Neural cell (in vitro differentiated cells): ENCODE results near the gene ADGRD1. TPM values are rescaled to one million over a fixed set of nuclear protein-coding genes. Genes with fewer than 3 reads are reported as not detected.

Experiments
- H2AFZ ChIP-seq: fragments of 200-600, 300-800 bp; sonication (generic), shearing (Covaris generic); 2 replicates; pipeline ENCODE4 v1.6.0; 2014; ENCODE audit warnings: low read depth, mild to moderate bottlenecking, antibody characterized with exemption, low read length, moderate library complexity
- H3F3A ChIP-seq: fragments of 200-600 bp; shearing (Covaris generic); 2 replicates; pipeline ENCODE4 v1.6.1; 2016; ENCODE audit warnings: mild to moderate bottlenecking, moderate library complexity, mixed read lengths, antibody characterized with exemption, low read length; ENCODE audit not compliant: insufficient read depth, poor library complexity, severe bottlenecking
- H3K27ac ChIP-seq: fragments of 200-600, 300-800 bp; sonication (generic), shearing (Covaris generic); 2 replicates; pipeline ENCODE4 v1.5.1; 2014; ENCODE audit warnings: mild to moderate bottlenecking, low read length, moderate library complexity
- H3K27me3 ChIP-seq: fragments of 300-800, 200-600 bp; sonication (generic), shearing (Covaris generic); 2 replicates; pipeline ENCODE4 v1.6.0; 2014; ENCODE audit warnings: mild to moderate bottlenecking, low read depth, low read length, moderate library complexity; ENCODE audit not compliant: insufficient read depth
- H3K36me3 ChIP-seq: fragments of 300-800, 200-600 bp; sonication (generic), shearing (Covaris generic); 2 replicates; pipeline ENCODE4 v1.5.1; 2014; ENCODE audit warnings: mild to moderate bottlenecking, antibody characterized with exemption, low read length, moderate library complexity; ENCODE audit not compliant: insufficient read depth
- H3K4me2 ChIP-seq: fragments of 300-800, 200-600 bp; sonication (generic), shearing (Covaris generic); 2 replicates; pipeline ENCODE4 v1.6.0; 2014; ENCODE audit warnings: mild to moderate bottlenecking, low read length
- H3K4me3 ChIP-seq: fragments of 300-800, 200-600 bp; sonication (generic), shearing (Covaris generic); 2 replicates; pipeline ENCODE4 v1.5.1; 2014; ENCODE audit warnings: mild to moderate bottlenecking, low read length, moderate library complexity
- H3K79me2 ChIP-seq: fragments of 200-600 bp; shearing (Covaris generic); replicated peaks from 2 replicates; pipeline ENCODE4 v1.6.0; 2014; ENCODE audit warnings: mild to moderate bottlenecking, low read length, moderate library complexity; ENCODE audit not compliant: insufficient read depth
- H3K9ac ChIP-seq: fragments of 300-800, 200-600 bp; sonication (generic), shearing (Covaris generic); 2 replicates; pipeline ENCODE4 v1.6.1; 2016; ENCODE audit warnings: mild to moderate bottlenecking, low read length, mixed read lengths
- H3K9me2 ChIP-seq: fragments of 200-600 bp; shearing (Covaris generic); 2 replicates; pipeline ENCODE4 v1.6.1; 2016; ENCODE audit warnings: mild to moderate bottlenecking, low read length, mixed read lengths; ENCODE audit not compliant: insufficient read depth
- H3K9me3 ChIP-seq: fragments of 200-600, 300-800 bp; sonication (generic), shearing (Covaris generic); 2 replicates; pipeline ENCODE4 v1.6.1; 2016; ENCODE audit warnings: mild to moderate bottlenecking, mixed run types, low read length, moderate library complexity, mixed read lengths
- H4K20me1 ChIP-seq: fragments of 200-600 bp; shearing (Covaris generic); 2 replicates; pipeline ENCODE4 v1.6.1; 2016; ENCODE audit warnings: mild to moderate bottlenecking, mixed run types; ENCODE audit not compliant: insufficient read depth
- EP300 ChIP-seq: fragments of 450-650 bp; conservative IDR thresholded peaks from 2 replicates; pipeline ENCODE4 v1.6.1; 2014; ENCODE audit warnings: antibody characterized with exemption, mild to moderate bottlenecking, moderate library complexity; ENCODE audit not compliant: poor library complexity, severe bottlenecking
- EZH2 ChIP-seq: fragments of 200-600, 300-800 bp; shearing (Covaris generic), sonication (generic); IDR thresholded peaks from 2 replicates; pipeline ENCODE4 v1.6.1; 2014; ENCODE audit warnings: antibody characterized with exemption, low read length, borderline replicate concordance, mild to moderate bottlenecking; ENCODE audit not compliant: insufficient read depth, poor library complexity, severe bottlenecking
- MXI1 ChIP-seq: fragments of 450-650 bp; conservative IDR thresholded peaks from 2 replicates; pipeline ENCODE4 v1.6.1; 2014; ENCODE audit warnings: antibody characterized with exemption, mild to moderate bottlenecking; ENCODE audit not compliant: poor library complexity, severe bottlenecking
- POLR2AphosphoS5 ChIP-seq: IDR thresholded peaks from 2 replicates; pipeline ENCODE4 v1.6.1; 2012
- RAD21 ChIP-seq: fragments of 450-650 bp; conservative IDR thresholded peaks from 2 replicates; pipeline ENCODE4 v1.6.1; 2014; ENCODE audit warnings: antibody characterized with exemption, mild to moderate bottlenecking, moderate library complexity
- SMC3 ChIP-seq: fragments of 450-650 bp; conservative IDR thresholded peaks from 2 replicates; pipeline ENCODE4 v1.6.1; 2014; ENCODE audit warnings: antibody characterized with exemption, mild to moderate bottlenecking, moderate library complexity; ENCODE audit not compliant: poor library complexity
- TAF1 ChIP-seq: IDR thresholded peaks from 2 replicates; pipeline ENCODE4 v1.6.1; 2012; ENCODE audit warnings: low read depth
- polyA plus RNA-seq: library from polyadenylated mRNA; depleted of rRNA; stranded (reverse); fragments of >200 nt; gene quantifications from 2 replicates; pipeline ENCODE4 v1.2.3, GENCODE V29; 2014
- TF ChIP-seq, protein P1 (sequence below): fragments of 450-650 bp; IDR thresholded peaks from 2 replicates; pipeline ENCODE4 v1.5.1; 2014; ENCODE audit warnings: antibody characterized with exemption, mild to moderate bottlenecking, moderate library complexity; ENCODE audit not compliant: poor library complexity, severe bottlenecking
- TF ChIP-seq, protein P2 (sequence below): IDR thresholded peaks from 2 replicates; pipeline ENCODE4 v1.6.1; 2012; ENCODE audit warnings: borderline replicate concordance

Gene ADGRD1
- polyA plus RNA-seq, 1 donor from 2014 or later, result 1.7 TPM

DNA sequence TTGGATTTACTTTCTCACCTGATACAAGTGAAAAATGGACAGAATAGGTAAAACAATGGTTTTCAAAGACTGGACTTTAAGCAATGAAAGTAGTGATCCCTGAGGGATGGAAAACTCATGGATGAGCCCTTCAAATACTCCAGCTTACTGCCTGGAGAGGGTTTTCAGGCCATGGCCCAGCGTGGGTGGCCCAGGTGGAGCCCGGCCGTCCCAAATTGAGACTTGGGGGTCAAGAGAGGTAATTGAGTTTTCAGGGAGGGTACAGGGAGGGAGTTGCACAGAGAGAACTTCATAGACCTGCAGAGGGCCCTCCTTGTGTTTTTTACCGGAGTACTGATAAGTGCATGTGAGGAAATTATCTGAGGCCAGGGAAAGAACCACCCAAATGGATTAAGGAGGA lies 44.6 kb upstream of the ADGRD1 start:
- Histone ChIP-seq H3K79me2 (no peaks in the 10 kb centered on the region), H4K20me1 (no peaks in the 10 kb centered on the region), H3K27ac (no peak overlapping the region), H3K36me3 (no peaks in the 10 kb centered on the region), H3K9me3 (peaks cover 8% of the 10 kb centered on the region), H3K9me2 (no peaks in the 10 kb centered on the region), H3K27me3 (no peaks in the 10 kb centered on the region), H3K4me2 (no peak overlapping the region), H2AFZ (no peak overlapping the region), H3F3A (no peaks in the 10 kb centered on the region), H3K4me3 (no peak overlapping the region), H3K9ac (no peak overlapping the region)
- TF ChIP-seq, protein P1, sequence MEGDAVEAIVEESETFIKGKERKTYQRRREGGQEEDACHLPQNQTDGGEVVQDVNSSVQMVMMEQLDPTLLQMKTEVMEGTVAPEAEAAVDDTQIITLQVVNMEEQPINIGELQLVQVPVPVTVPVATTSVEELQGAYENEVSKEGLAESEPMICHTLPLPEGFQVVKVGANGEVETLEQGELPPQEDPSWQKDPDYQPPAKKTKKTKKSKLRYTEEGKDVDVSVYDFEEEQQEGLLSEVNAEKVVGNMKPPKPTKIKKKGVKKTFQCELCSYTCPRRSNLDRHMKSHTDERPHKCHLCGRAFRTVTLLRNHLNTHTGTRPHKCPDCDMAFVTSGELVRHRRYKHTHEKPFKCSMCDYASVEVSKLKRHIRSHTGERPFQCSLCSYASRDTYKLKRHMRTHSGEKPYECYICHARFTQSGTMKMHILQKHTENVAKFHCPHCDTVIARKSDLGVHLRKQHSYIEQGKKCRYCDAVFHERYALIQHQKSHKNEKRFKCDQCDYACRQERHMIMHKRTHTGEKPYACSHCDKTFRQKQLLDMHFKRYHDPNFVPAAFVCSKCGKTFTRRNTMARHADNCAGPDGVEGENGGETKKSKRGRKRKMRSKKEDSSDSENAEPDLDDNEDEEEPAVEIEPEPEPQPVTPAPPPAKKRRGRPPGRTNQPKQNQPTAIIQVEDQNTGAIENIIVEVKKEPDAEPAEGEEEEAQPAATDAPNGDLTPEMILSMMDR, result no peak
- TF ChIP-seq POLR2AphosphoS5, result no peak
- TF ChIP-seq, protein P2, sequence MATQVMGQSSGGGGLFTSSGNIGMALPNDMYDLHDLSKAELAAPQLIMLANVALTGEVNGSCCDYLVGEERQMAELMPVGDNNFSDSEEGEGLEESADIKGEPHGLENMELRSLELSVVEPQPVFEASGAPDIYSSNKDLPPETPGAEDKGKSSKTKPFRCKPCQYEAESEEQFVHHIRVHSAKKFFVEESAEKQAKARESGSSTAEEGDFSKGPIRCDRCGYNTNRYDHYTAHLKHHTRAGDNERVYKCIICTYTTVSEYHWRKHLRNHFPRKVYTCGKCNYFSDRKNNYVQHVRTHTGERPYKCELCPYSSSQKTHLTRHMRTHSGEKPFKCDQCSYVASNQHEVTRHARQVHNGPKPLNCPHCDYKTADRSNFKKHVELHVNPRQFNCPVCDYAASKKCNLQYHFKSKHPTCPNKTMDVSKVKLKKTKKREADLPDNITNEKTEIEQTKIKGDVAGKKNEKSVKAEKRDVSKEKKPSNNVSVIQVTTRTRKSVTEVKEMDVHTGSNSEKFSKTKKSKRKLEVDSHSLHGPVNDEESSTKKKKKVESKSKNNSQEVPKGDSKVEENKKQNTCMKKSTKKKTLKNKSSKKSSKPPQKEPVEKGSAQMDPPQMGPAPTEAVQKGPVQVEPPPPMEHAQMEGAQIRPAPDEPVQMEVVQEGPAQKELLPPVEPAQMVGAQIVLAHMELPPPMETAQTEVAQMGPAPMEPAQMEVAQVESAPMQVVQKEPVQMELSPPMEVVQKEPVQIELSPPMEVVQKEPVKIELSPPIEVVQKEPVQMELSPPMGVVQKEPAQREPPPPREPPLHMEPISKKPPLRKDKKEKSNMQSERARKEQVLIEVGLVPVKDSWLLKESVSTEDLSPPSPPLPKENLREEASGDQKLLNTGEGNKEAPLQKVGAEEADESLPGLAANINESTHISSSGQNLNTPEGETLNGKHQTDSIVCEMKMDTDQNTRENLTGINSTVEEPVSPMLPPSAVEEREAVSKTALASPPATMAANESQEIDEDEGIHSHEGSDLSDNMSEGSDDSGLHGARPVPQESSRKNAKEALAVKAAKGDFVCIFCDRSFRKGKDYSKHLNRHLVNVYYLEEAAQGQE, result no peak
- TF ChIP-seq RAD21, result no peak
- TF ChIP-seq MXI1, result no peak
- no peak for TF ChIP-seq EP300
- no peak for TF ChIP-seq EZH2
- TF ChIP-seq TAF1, result no peak
- TF ChIP-seq SMC3, result no peak

DNA sequence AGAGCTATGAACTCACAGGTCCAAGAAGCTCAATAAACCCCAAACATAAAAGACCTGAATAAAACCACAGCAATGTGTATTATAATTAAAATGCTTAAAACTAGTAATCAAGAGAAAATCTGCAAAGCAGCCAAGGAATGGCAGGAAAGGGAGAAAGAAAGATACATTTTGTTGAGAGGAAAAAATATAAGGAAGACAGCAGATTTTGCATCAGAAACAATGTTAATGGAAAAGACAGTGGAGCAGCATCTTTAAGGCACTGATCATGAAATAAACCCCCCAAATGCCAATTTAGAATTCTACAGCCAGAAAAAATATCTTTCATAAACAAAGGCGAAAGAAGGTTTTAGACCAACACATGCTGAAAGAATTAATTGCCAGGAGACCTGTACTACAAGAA lies 42.5 kb upstream of the ADGRD1 start:
- no peak overlapping the region for H3K4me2 ChIP-seq
- H3K9me2 ChIP-seq, result no peaks in the 10 kb centered on the region
- no peaks in the 10 kb centered on the region for H4K20me1 ChIP-seq
- TF ChIP-seq, protein P1, result no peak
- TF ChIP-seq MXI1 (no peak), RAD21 (no peak), EZH2 (no peak), SMC3 (no peak), EP300 (no peak), TAF1 (no peak), POLR2AphosphoS5 (no peak)
- TF ChIP-seq, protein P2, result no peak
- H3K36me3 ChIP-seq, result no peaks in the 10 kb centered on the region
- H3K9ac ChIP-seq, result no peak overlapping the region
- H3K4me3 ChIP-seq, result no peak overlapping the region
- H3K27me3 ChIP-seq, result no peaks in the 10 kb centered on the region
- H3F3A ChIP-seq, result no peaks in the 10 kb centered on the region
- no peak overlapping the region for H3K27ac ChIP-seq
- no peaks in the 10 kb centered on the region for H3K79me2 ChIP-seq
- peaks cover 8% of the 10 kb centered on the region for H3K9me3 ChIP-seq
- H2AFZ ChIP-seq, result no peak overlapping the region
